ENCODE measurements around the gene IARS2.

GRCh38 chr1:220060876-220061275 is 33.1 kb upstream of the IARS2 start:
- TF ChIP-seq CTCF (IDR thresholded peaks at IDR 0.05 in 2 of 3, conservative IDR thresholded peaks at IDR 0.05 in 1 of 3; ENCODE audit: borderline replicate concordance in 1 of 3, insufficient read depth in 1 of 3, low read depth in 2 of 3, low read length in 2 of 3) (no peak), YY1 (IDR thresholded peaks at IDR 0.05; ENCODE audit: extremely low read depth, insufficient replicate concordance, low read depth, low read length) (no peak), EZH2 (IDR thresholded peaks at IDR 0.05) (no peak), POLR2A (IDR thresholded peaks at IDR 0.05; ENCODE audit: borderline replicate concordance, extremely low read depth, insufficient read depth, insufficient read length) (no peak), POLR2AphosphoS5 (IDR thresholded peaks at IDR 0.05; ENCODE audit: low read depth, low read length) (no peak), ZFX (IDR thresholded peaks at IDR 0.05) (no peak)
- TF ChIP-seq, protein P1, sequence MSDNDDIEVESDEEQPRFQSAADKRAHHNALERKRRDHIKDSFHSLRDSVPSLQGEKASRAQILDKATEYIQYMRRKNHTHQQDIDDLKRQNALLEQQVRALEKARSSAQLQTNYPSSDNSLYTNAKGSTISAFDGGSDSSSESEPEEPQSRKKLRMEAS (IDR thresholded peaks at IDR 0.05), result no peak
